HepG2 (cell line): Measurements from ENCODE around the gene PPP3R1.

Source experiments
- CEBPG ChIP-seq: IDR thresholded peaks from 2 replicates; pipeline ENCODE4 v1.6.1; 2016
- TCF12 ChIP-seq, 2 experiments: fragments of 450-650 bp in 1 of 2; sonication (generic) in 1 of 2; formaldehyde crosslinking in 1 of 2; IDR thresholded peaks; 2 replicates each; pipeline versions ENCODE4 v1.6.1 to v1.8.0; 2017 to 2022; ENCODE audit warnings: antibody characterized with exemption in 1 of 2, mild to moderate bottlenecking in 1 of 2, missing genetic modification reagents in 1 of 2, moderate library complexity in 1 of 2
- TF ChIP-seq, protein P1 (sequence below): sonication (generic); formaldehyde crosslinking; IDR thresholded peaks from 2 replicates; pipeline ENCODE4 v1.4.0; 2020; ENCODE audit warnings: missing genetic modification reagents

DNA sequence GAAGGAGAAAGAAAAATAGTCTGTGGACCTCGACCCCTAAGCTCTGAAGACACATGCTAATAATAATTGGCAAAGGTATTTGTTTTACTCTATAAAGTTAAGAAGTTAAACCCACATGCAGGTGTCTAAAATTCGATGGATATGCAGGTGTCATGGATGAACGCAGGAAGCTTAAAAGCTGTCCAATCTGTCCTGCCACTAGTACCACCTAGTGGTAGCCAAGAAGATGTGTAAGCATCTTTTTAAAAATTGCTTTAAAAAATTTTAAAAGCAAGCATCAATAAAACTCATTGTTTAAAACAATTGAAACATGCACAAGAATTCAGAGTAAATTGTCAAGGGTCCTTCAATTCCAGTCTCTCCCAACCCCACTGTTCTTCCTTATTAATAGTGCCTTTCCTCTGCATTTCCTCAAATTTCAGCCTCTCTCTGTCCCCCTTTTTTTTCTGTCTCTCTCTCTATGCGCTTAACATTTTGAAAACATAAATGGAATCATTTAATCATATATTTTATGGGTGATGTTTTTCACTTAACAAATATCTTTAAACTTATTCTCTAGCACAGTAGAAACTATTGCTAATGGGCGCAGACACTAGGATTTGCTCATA is 30.6 kb upstream of the PPP3R1 start:
- TF ChIP-seq TCF12 (IDR thresholded peaks at IDR 0.05) (no peak), TCF12 (CRISPR knock-in tag; IDR thresholded peaks at IDR 0.05) (no peak), CEBPG (CRISPR knock-in tag) (no peak)
- TF ChIP-seq, protein P1, sequence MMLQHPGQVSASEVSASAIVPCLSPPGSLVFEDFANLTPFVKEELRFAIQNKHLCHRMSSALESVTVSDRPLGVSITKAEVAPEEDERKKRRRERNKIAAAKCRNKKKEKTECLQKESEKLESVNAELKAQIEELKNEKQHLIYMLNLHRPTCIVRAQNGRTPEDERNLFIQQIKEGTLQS (CRISPR knock-in tag), result no peak
